ENCODE results near the gene PGAP1. TPM values are rescaled to one million over a fixed set of nuclear protein-coding genes. Genes with fewer than 3 reads are reported as not detected.

Gene PGAP1
- total and polyA plus RNA-seq, 2 of the 8 experiments (the other 6 are each of a cell fraction or from before 2014, with no cell fraction given), result 8.3 to 24.1 TPM

GRCh38 chr2:196917802-196918201 is 8.7 kb downstream of the PGAP1 start:
- Histone ChIP-seq H2AK5ac (ENCODE audit: low read depth, low read length) (no peak overlapping the region), H3K23me2 (ENCODE audit: low read depth, low read length) (no peaks in the 10 kb centered on the region; the same call in 1 of the 2 replicates), H2BK5ac (ENCODE audit: low read depth, low read length) (no peak overlapping the region), H4K5ac (ENCODE audit: insufficient read length, low read depth, low read length) (no peak overlapping the region), H4K20me1 (replicated peaks in 1 of 2; ENCODE audit: control insufficient read depth in 1 of 2, insufficient read depth in 2 of 2, low read length in 2 of 2) (peaks cover 0 to 2% of the 10 kb centered on the region in 2 experiments), H2BK120ac (replicated peaks; ENCODE audit: low read depth, low read length) (no peak overlapping the region), H3K9ac (replicated peaks in 1 of 4; ENCODE audit: extremely low read depth in 1 of 4, low read depth in 3 of 4, low read length in 3 of 4) (no peak overlapping the region), H3K18ac (ENCODE audit: extremely low read depth, low read length) (no peak overlapping the region), H4K8ac (ENCODE audit: extremely low read depth, insufficient read depth, low read length) (no peak overlapping the region), H3K36me3 (ENCODE audit: control insufficient read depth in 2 of 4, insufficient read depth in 4 of 4, low read length in 3 of 4) (peaks cover 4 to 49% (median 25%) of the 10 kb centered on the region in 4 experiments; a peak in 7 of 8 replicates), H3K79me2 (ENCODE audit: control insufficient read depth in 1 of 2, insufficient read depth in 2 of 2, low read length in 2 of 2) (peaks cover 0 to 40% of the 10 kb centered on the region in 2 experiments; a peak in 3 of 4 replicates), H3K4ac (replicated peaks; ENCODE audit: insufficient read length, low read depth, low read length) (no peak overlapping the region), H3K79me1 (ENCODE audit: low read depth, low read length) (no peaks in the 10 kb centered on the region), H3K9me3 (ENCODE audit: insufficient read depth in 2 of 2, low read depth in 1 of 2, low read length in 1 of 2) (no peaks in the 10 kb centered on the region), H3K4me3 (ENCODE audit: extremely low read depth in 1 of 4, insufficient read depth in 2 of 4, low read depth in 3 of 4, low read length in 4 of 4) (no peak overlapping the region), H4K91ac (replicated peaks; ENCODE audit: insufficient read length, low read length) (no peak overlapping the region), H3K4me2 (ENCODE audit: insufficient read depth in 1 of 2, low read depth in 2 of 2, low read length in 2 of 2) (no peak overlapping the region), H3K27ac (ENCODE audit: low read depth, low read length) (no peak overlapping the region), H2BK12ac (ENCODE audit: low read depth, low read length) (no peak overlapping the region), H2BK20ac (ENCODE audit: low read length) (no peak overlapping the region), H2BK15ac (ENCODE audit: low read length) (no peak overlapping the region), H3K23ac (ENCODE audit: insufficient read length) (no peak overlapping the region), H3K56ac (replicated peaks; ENCODE audit: insufficient read length, low read depth, low read length) (no peak overlapping the region), H2AFZ (ENCODE audit: low read length) (no peak overlapping the region), H3K27me3 (replicated peaks in 1 of 4; ENCODE audit: control insufficient read depth in 3 of 4, extremely low read depth in 1 of 4, insufficient read depth in 3 of 4, low read length in 3 of 4) (peaks cover 0 to 1% (median 0%) of the 10 kb centered on the region in 4 experiments; a peak in 1 of 7 replicates), H3K4me1 (replicated peaks in 1 of 4; ENCODE audit: control insufficient read depth in 3 of 4, insufficient read depth in 4 of 4, low read length in 3 of 4) (no peaks in the 10 kb centered on the region), H3K14ac (ENCODE audit: insufficient read length) (no peak overlapping the region)
- no peak for TF ChIP-seq SRF (IDR thresholded peaks at IDR 0.05; ENCODE audit: low read depth, low read length)
- DNase-seq (ENCODE audit: low read depth in 1 of 2, low spot score in 2 of 2) (no peak), FAIRE-seq (no peak)
- POLR2A ChIA-PET (ENCODE audit: partially characterized antibody), result no interaction called here
- CTCF ChIA-PET (ENCODE audit: partially characterized antibody), result interaction anchor here (1.5 kb wide), 1 partner anchor 68 kb away, joined by 3 read pairs; no protein-coding TSS in a partner anchor

Measured in H1 (cell line).